ENCODE data around the gene EMC7. TPM values are rescaled to one million over a fixed set of nuclear protein-coding genes. Genes with fewer than 3 reads are reported as not detected.
A peak's percentile ranks its signal among the peaks of the same experiment; 100 is the strongest.

EMC7 gene
- total RNA-seq, 1 donor from 2014 or later, result 66.8 TPM

- DNase-seq (peak; percentile 91), ATAC-seq (peak; percentile 96)
- intact Hi-C loops (cut with DNase I), result no loop called here
- H3K9me3 ChIP-seq, result no peaks in the 10 kb centered on the region
- H3K36me3 ChIP-seq, result no peaks in the 10 kb centered on the region
- TF ChIP-seq CTCF (IDR thresholded peaks at IDR 0.05), result no peak
- peak overlapping the region; percentile 89 for H3K27ac ChIP-seq
- no peaks in the 10 kb centered on the region for H3K27me3 ChIP-seq
- H3K4me1 ChIP-seq, result peaks cover 7% of the 10 kb centered on the region
- H3K4me3 ChIP-seq, result peak overlapping the region; percentile 85
These were observed 63.4 kb downstream of the EMC7 start for GRCh38 chr15:34038023-34038870.

Other genes with a start within 250 kb of the EMC7 start
- not detected for gene CHRM5, start 133.4 kb downstream of the EMC7 start, total RNA-seq
- 11.5 TPM for gene AVEN, start 62.7 kb downstream of the EMC7 start, total RNA-seq
- gene PGBD4, start 221 bp upstream of the EMC7 start, total RNA-seq, result 1.3 TPM
- gene KATNBL1, start 108.2 kb upstream of the EMC7 start, total RNA-seq, result 37.9 TPM
- 78.1 TPM for gene EMC4, start 123.2 kb upstream of the EMC7 start, total RNA-seq
- gene SLC12A6, start 235.9 kb upstream of the EMC7 start, total RNA-seq, result 44.9 TPM
- gene NOP10, start 241.3 kb upstream of the EMC7 start, total RNA-seq, result 161 TPM
- gene NUTM1, start 241.5 kb upstream of the EMC7 start, total RNA-seq, result not detected

Measured in upper lobe of right lung (tissue), 1 donor.